ENCODE data around the gene LSM14B.
A peak's percentile ranks its signal among the peaks of the same experiment; 100 is the strongest.

Gene LSM14B

DNA sequence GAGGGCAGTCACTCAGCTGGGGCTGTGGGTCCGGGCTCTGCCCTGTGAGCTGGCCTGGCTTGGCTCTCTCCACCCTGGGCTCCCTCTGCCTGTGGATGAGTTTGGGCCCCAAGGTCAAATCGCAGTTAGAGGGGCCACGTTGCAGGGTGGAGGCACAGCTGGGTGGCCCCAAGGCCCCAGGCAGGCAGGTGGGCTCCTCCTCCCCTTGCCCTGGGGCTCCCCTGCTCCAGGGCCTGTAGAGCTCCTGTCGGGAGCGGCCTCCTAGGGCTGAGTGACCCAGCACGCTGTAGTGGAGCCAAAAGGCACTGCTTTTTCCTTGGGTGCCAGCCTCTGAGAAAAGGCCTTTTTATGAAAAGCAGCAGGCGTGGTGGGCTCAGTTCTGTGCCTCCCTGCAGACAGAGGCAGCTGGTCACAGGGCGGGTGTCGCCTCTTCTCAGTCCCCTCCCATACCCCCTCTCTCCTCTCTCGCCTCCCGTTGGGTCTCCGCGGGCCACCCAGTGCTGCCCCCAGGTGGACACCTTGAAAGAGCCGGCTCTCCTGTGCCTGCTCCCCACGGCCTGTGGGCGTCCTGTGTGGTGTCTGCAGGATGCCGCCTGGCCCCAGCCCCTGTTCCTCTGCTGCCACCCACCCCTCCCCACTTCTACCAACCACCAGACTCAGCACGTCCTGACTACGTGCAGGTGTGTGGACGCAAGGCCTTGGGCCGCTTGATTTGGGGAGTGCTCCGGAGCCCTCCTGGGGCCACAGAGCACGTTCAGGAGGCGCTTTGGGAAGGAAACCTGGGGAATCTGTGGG, 34.5 kb downstream of the LSM14B start:
- Histone ChIP-seq H3K9me3 (ENCODE audit: control extremely low read depth in 1 of 5, control insufficient read depth in 4 of 5, insufficient read depth in 2 of 5, low read depth in 1 of 5, low read length in 4 of 5) (peaks cover 0 to 14% (median 8%) of the 10 kb centered on the region in 5 experiments), H3K27ac (ENCODE audit: insufficient read depth in 1 of 2, low read depth in 1 of 2, low read length in 2 of 2, poor library complexity in 1 of 2, severe bottlenecking in 2 of 2) (no peak overlapping the region), H3K27me3 (replicated peaks in 2 of 5; ENCODE audit: control insufficient read depth in 4 of 5, insufficient read depth in 5 of 5, low read length in 4 of 5) (no peaks in the 10 kb centered on the region), H3K36me3 (ENCODE audit: control insufficient read depth in 4 of 4, insufficient read depth in 4 of 4, low read length in 3 of 4) (peaks cover 2 to 66% (median 33%) of the 10 kb centered on the region in 4 experiments), H3K4me3 (ENCODE audit: control insufficient read depth in 1 of 7, extremely low read depth in 1 of 7, insufficient read depth in 4 of 7, low read depth in 2 of 7, low read length in 6 of 7) (no peak overlapping the region), H3K4me1 (ENCODE audit: control extremely low read depth in 1 of 4, control insufficient read depth in 4 of 4, insufficient read depth in 4 of 4, low read length in 3 of 4) (peaks cover 0 to 6% (median 2%) of the 10 kb centered on the region in 4 experiments)
- CTCF ChIA-PET, result interaction anchor here (0.7 to 2.8 kb wide), 15 partner anchors 9 to 151 kb away, joined by 3 to 26 read pairs (median 5); no protein-coding TSS in a partner anchor
- peak; percentile 75 to 89 (median 89) for DNase-seq
- WGBS (ENCODE audit: insufficient coverage), result 56% methylated on average over 16 of the region's 24 CpGs
- POLR2A ChIA-PET, result interaction anchor here (0.8 to 1.4 kb wide), 3 partner anchors 13 to 146 kb away, joined by 3 to 6 read pairs (median 3); no protein-coding TSS in a partner anchor

DNA sequence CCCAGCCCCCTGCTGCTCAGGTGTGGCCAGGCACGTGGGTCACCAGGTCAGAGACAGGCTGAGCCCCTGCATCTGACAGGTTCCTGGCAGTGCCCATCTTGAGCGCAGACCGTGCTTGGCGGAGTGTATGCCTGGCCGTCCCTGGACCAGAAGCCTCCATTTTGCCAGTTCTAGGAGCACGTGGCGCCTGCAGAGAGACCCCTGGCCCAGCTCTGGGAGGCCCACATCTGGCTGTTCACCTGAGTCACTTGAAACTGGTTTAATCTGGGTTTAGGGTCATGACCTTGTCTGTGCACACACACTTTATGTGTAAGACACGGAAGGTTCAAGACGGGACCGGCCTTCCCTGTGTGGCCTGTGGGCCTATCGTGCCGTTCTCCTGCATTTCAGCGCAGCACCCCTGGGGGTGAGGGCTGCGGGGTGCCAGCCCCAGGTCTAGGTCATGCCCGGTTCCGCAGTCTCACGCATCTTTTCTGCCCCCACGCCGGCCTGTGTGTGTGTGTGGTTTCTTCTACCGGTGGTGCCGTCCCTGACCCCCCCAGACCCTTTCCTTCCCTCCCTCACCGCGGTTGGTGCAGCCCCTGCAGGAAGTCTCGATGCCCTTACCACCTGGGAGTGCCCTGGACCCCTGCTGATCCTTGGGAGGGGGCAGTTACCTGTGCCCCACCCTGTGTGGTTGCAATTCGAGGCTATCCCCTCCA, 35.3 kb downstream of the LSM14B start:
- peaks cover 0 to 6% (median 2%) of the 10 kb centered on the region in 4 experiments for H3K4me1 ChIP-seq (ENCODE audit: control extremely low read depth in 1 of 4, control insufficient read depth in 4 of 4, insufficient read depth in 4 of 4, low read length in 3 of 4)
- ChIA-PET POLR2A (interaction anchor here (1.4 kb wide), 1 partner anchor 13 kb away, joined by 6 read pairs; no protein-coding TSS in a partner anchor), CTCF (interaction anchor here (1.2 to 2.8 kb wide), 4 partner anchors 14 to 147 kb away, joined by 4 to 26 read pairs (median 8); no protein-coding TSS in a partner anchor)
- DNase-seq, result no peak
- 94% methylated on average over 16 of the region's 25 CpGs for WGBS (ENCODE audit: insufficient coverage)
- H3K9me3 ChIP-seq (ENCODE audit: control extremely low read depth in 1 of 5, control insufficient read depth in 4 of 5, insufficient read depth in 2 of 5, low read depth in 1 of 5, low read length in 4 of 5), result peaks cover 0 to 11% (median 4%) of the 10 kb centered on the region in 5 experiments
- H3K4me3 ChIP-seq (ENCODE audit: control insufficient read depth in 1 of 7, extremely low read depth in 1 of 7, insufficient read depth in 4 of 7, low read depth in 2 of 7, low read length in 6 of 7), result no peak overlapping the region
- no peak overlapping the region for H3K27ac ChIP-seq (ENCODE audit: insufficient read depth in 1 of 2, low read depth in 1 of 2, low read length in 2 of 2, poor library complexity in 1 of 2, severe bottlenecking in 2 of 2)
- peaks cover 2 to 62% (median 32%) of the 10 kb centered on the region in 4 experiments for H3K36me3 ChIP-seq (ENCODE audit: control insufficient read depth in 4 of 4, insufficient read depth in 4 of 4, low read length in 3 of 4)
- H3K27me3 ChIP-seq (replicated peaks in 2 of 5; ENCODE audit: control insufficient read depth in 4 of 5, insufficient read depth in 5 of 5, low read length in 4 of 5), result no peaks in the 10 kb centered on the region

DNA sequence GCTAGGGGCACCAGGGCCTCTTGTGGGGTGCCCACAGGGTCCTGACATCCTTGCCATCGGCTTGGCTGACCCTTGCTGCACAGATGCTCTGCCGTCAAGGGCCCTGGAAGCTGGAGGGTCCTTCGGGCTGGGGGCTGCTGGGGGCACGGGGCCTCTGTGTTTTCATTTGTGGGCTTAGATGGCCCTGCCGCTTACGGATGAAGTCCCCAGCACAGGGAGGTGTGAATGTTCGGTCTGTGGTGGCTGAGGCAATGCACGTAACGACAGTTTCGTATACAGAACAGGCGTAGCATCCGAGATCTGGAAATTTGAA, 35.8 kb downstream of the LSM14B start:
- Histone ChIP-seq H3K27ac (ENCODE audit: insufficient read depth in 1 of 2, low read depth in 1 of 2, low read length in 2 of 2, poor library complexity in 1 of 2, severe bottlenecking in 2 of 2) (no peak overlapping the region), H3K4me3 (ENCODE audit: control insufficient read depth in 1 of 7, extremely low read depth in 1 of 7, insufficient read depth in 4 of 7, low read depth in 2 of 7, low read length in 6 of 7) (no peak overlapping the region), H3K27me3 (replicated peaks in 2 of 5; ENCODE audit: control insufficient read depth in 4 of 5, insufficient read depth in 5 of 5, low read length in 4 of 5) (no peaks in the 10 kb centered on the region), H3K36me3 (ENCODE audit: control insufficient read depth in 4 of 4, insufficient read depth in 4 of 4, low read length in 3 of 4) (peaks cover 2 to 64% (median 31%) of the 10 kb centered on the region in 4 experiments), H3K9me3 (ENCODE audit: control extremely low read depth in 1 of 5, control insufficient read depth in 4 of 5, insufficient read depth in 2 of 5, low read depth in 1 of 5, low read length in 4 of 5) (peaks cover 0 to 7% (median 4%) of the 10 kb centered on the region in 5 experiments), H3K4me1 (ENCODE audit: control extremely low read depth in 1 of 4, control insufficient read depth in 4 of 4, insufficient read depth in 4 of 4, low read length in 3 of 4) (peaks cover 0 to 6% (median 2%) of the 10 kb centered on the region in 4 experiments)
- WGBS (ENCODE audit: insufficient coverage), result 98% methylated on average over 12 of the region's 12 CpGs
- CTCF ChIA-PET, result interaction anchor here (1.6 to 2.8 kb wide), 3 partner anchors 14 to 147 kb away, joined by 6 to 26 read pairs (median 11); no protein-coding TSS in a partner anchor
- POLR2A ChIA-PET, result no interaction called here
- DNase-seq, result no peak

DNA sequence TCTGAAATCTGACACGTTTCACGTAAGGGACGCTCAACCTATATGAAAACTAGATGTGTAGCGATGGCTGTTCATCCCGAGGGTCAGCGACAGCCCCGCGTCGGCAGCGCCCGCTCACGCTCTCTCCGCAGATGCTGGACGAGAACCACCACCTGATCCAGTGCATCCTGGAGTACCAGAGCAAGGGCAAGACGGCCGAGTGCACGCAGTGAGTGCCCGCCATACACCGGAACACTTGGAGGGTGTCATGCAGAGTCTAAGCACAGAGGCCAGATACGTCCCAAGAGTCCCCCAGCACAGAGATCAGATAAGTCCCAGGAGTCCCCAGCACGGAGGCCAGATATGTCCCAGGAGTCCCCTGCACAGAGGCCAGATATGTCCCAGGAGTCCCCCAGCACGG, 36.3 kb downstream of the LSM14B start:
- no peak for DNase-seq
- Histone ChIP-seq H3K4me1 (ENCODE audit: control extremely low read depth in 1 of 4, control insufficient read depth in 4 of 4, insufficient read depth in 4 of 4, low read length in 3 of 4) (peaks cover 0 to 6% (median 2%) of the 10 kb centered on the region in 4 experiments), H3K4me3 (ENCODE audit: control insufficient read depth in 1 of 7, extremely low read depth in 1 of 7, insufficient read depth in 4 of 7, low read depth in 2 of 7, low read length in 6 of 7) (no peak overlapping the region), H3K9me3 (ENCODE audit: control extremely low read depth in 1 of 5, control insufficient read depth in 4 of 5, insufficient read depth in 2 of 5, low read depth in 1 of 5, low read length in 4 of 5) (peaks cover 0 to 2% (median 0%) of the 10 kb centered on the region in 5 experiments), H3K27me3 (replicated peaks in 2 of 5; ENCODE audit: control insufficient read depth in 4 of 5, insufficient read depth in 5 of 5, low read length in 4 of 5) (no peaks in the 10 kb centered on the region), H3K36me3 (ENCODE audit: control insufficient read depth in 4 of 4, insufficient read depth in 4 of 4, low read length in 3 of 4) (peaks cover 2 to 63% (median 30%) of the 10 kb centered on the region in 4 experiments), H3K27ac (ENCODE audit: insufficient read depth in 1 of 2, low read depth in 1 of 2, low read length in 2 of 2, poor library complexity in 1 of 2, severe bottlenecking in 2 of 2) (no peak overlapping the region)
- ChIA-PET POLR2A (no interaction called here), CTCF (interaction anchor here (2.6 kb wide), 1 partner anchor 148 kb away, joined by 26 read pairs; no protein-coding TSS in a partner anchor)
- 98% methylated on average over 22 of the region's 22 CpGs for WGBS (ENCODE audit: insufficient coverage)

DNA sequence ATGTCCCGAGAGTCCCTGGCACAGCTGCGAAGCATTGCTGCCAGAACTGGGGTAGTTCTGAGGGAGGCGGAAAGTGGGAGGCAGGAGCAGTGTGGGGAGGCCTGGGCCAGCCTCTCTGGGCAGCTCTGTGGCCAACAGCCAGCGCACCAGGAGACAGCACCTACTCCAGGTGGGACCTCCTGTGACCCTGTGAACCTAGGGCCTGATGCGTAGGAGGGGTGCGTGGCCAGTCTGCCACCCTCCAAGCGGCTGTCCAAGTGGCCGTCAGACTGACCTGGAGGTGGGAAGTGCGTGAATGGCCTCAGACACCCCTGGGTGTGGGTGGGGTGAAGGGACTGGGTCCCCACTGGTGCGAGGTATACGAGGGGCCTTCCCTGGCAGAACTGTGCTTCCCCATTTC, 36.8 kb downstream of the LSM14B start:
- H3K4me1 ChIP-seq (ENCODE audit: control extremely low read depth in 1 of 4, control insufficient read depth in 4 of 4, insufficient read depth in 4 of 4, low read length in 3 of 4), result peaks cover 0 to 6% (median 2%) of the 10 kb centered on the region in 4 experiments
- no peak for DNase-seq
- CTCF ChIA-PET, result no interaction called here
- POLR2A ChIA-PET, result no interaction called here
- H3K36me3 ChIP-seq (ENCODE audit: control insufficient read depth in 4 of 4, insufficient read depth in 4 of 4, low read length in 3 of 4), result peaks cover 2 to 63% (median 31%) of the 10 kb centered on the region in 4 experiments
- H3K27me3 ChIP-seq (replicated peaks in 2 of 5; ENCODE audit: control insufficient read depth in 4 of 5, insufficient read depth in 5 of 5, low read length in 4 of 5), result no peaks in the 10 kb centered on the region
- H3K4me3 ChIP-seq (ENCODE audit: control insufficient read depth in 1 of 7, extremely low read depth in 1 of 7, insufficient read depth in 4 of 7, low read depth in 2 of 7, low read length in 6 of 7), result no peak overlapping the region
- H3K9me3 ChIP-seq (ENCODE audit: control extremely low read depth in 1 of 5, control insufficient read depth in 4 of 5, insufficient read depth in 2 of 5, low read depth in 1 of 5, low read length in 4 of 5), result no peaks in the 10 kb centered on the region
- WGBS (ENCODE audit: insufficient coverage), result over 99% methylated on average over 11 of the region's 11 CpGs
- no peak overlapping the region for H3K27ac ChIP-seq (ENCODE audit: insufficient read depth in 1 of 2, low read depth in 1 of 2, low read length in 2 of 2, poor library complexity in 1 of 2, severe bottlenecking in 2 of 2)

DNA sequence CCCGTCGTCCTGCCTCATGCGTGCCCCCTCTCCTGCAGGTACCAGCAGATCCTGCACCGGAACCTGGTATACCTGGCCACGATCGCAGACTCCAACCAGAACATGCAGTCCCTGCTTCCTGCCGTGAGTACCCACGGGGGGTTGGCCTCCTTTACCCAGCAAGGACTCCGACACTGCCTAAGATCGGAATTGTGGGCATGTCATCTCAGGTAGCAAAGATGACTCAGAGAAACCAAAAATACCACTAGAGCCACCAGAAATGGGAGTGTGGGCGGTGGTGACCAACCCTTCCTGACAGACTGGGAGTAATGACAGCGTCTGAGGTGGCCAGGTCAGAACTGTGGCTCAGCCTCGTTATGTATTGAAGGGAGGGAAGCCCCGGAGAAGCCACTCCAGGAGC, 37.6 kb downstream of the LSM14B start:
- ChIA-PET POLR2A (no interaction called here), CTCF (no interaction called here)
- no peaks in the 10 kb centered on the region for H3K9me3 ChIP-seq (ENCODE audit: control extremely low read depth in 1 of 5, control insufficient read depth in 4 of 5, insufficient read depth in 2 of 5, low read depth in 1 of 5, low read length in 4 of 5)
- H3K27me3 ChIP-seq (replicated peaks in 2 of 5; ENCODE audit: control insufficient read depth in 4 of 5, insufficient read depth in 5 of 5, low read length in 4 of 5), result no peaks in the 10 kb centered on the region
- no peak for DNase-seq
- peaks cover 2 to 64% (median 35%) of the 10 kb centered on the region in 4 experiments for H3K36me3 ChIP-seq (ENCODE audit: control insufficient read depth in 4 of 4, insufficient read depth in 4 of 4, low read length in 3 of 4)
- H3K4me1 ChIP-seq (ENCODE audit: control extremely low read depth in 1 of 4, control insufficient read depth in 4 of 4, insufficient read depth in 4 of 4, low read length in 3 of 4), result peaks cover 0 to 6% (median 2%) of the 10 kb centered on the region in 4 experiments
- H3K4me3 ChIP-seq (ENCODE audit: control insufficient read depth in 1 of 7, extremely low read depth in 1 of 7, insufficient read depth in 4 of 7, low read depth in 2 of 7, low read length in 6 of 7), result no peak overlapping the region
- 97% methylated on average over 12 of the region's 14 CpGs for WGBS (ENCODE audit: insufficient coverage)
- H3K27ac ChIP-seq (ENCODE audit: insufficient read depth in 1 of 2, low read depth in 1 of 2, low read length in 2 of 2, poor library complexity in 1 of 2, severe bottlenecking in 2 of 2), result no peak overlapping the region

Measured in common myeloid progenitor, CD34-positive (primary cell).